ENCODE measurements around the gene SH3RF2.
A peak's percentile ranks its signal among the peaks of the same experiment; 100 is the strongest.

The SH3RF2 gene

DNA sequence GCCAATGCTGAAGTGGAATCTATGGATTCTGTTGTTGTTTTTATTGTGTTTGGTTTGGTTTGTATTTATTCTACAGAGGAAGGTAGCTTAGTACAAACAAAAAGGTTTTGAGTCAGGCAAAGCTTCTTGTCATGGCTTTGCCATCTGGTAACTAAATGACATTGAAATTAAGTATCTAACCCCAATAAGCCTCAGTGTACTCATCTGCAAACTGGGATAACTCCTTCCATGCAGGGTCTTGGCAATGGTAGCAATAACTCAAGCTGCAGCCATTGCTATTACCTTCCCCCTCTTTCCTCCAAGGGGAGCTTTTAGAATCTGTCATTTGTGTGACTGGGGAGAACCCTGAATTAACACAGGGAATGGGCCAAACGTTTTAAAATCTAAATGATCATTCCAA is 89.3 kb downstream of the SH3RF2 start:
- Histone ChIP-seq H3K4me3 (ENCODE audit: low read depth, low read length) (no peak overlapping the region), H3K9me3 (ENCODE audit: control insufficient read depth, insufficient read depth, low read depth, low read length) (no peaks in the 10 kb centered on the region), H3K36me3 (ENCODE audit: control insufficient read depth in 2 of 2, insufficient read depth in 1 of 2, low read length in 2 of 2) (no peaks in the 10 kb centered on the region), H3K4me1 (ENCODE audit: control insufficient read depth, insufficient read depth, low read length) (no peaks in the 10 kb centered on the region), H3K27ac (ENCODE audit: extremely low read depth, low read depth, low read length) (no peak overlapping the region)
- ChIA-PET POLR2A (no interaction called here), CTCF (no interaction called here)
- TF ChIP-seq FEZF1 (tag by site-specific recombination; IDR thresholded peaks at IDR 0.05), result no peak
- TF ChIP-seq OSR2 (tag by site-specific recombination; IDR thresholded peaks at IDR 0.05), result no peak
- no peak for TF ChIP-seq ZNF837 (tag by site-specific recombination; IDR thresholded peaks at IDR 0.05)
- TF ChIP-seq ZNF157 (tag by site-specific recombination; IDR thresholded peaks at IDR 0.05), result peak; percentile 65
- no peak for TF ChIP-seq EGR2 (tag by site-specific recombination; IDR thresholded peaks at IDR 0.05; ENCODE audit: low read depth)

DNA sequence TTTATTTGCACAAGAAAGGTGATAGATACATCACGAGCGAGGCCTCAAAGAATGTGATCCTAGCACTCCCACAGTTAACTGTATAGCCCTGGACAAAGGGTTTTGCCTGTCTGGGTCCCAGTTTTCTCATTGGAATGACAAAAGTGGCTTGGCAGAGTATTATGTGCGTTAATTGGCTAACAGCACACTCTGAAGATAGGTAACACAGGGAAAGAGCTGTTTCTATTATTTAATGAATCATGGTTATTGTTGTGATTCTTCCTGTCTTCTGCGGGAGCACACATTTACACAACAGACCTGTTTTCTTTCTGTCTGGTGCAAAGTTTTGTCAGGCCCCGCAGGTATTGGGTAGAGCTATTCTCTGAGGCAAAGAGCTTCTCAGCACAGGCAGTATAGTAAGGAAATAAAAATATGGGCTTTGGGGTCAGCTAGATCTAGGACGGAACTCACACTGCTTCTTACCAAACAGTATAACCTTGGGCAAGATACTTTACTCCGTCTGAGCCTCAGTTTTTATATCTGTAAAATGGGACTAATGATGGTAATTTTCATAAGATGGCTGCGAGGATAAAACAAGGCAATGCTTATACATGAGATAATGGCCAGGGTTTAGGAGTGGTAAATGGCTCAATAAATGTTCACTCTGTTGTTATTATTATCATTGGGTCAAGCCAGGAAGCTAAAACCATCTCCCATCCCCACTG is 90.1 kb downstream of the SH3RF2 start:
- Histone ChIP-seq H3K4me1 (ENCODE audit: control insufficient read depth, insufficient read depth, low read length) (no peaks in the 10 kb centered on the region), H3K27ac (ENCODE audit: extremely low read depth, low read depth, low read length) (no peak overlapping the region), H3K4me3 (ENCODE audit: low read depth, low read length) (no peak overlapping the region), H3K9me3 (ENCODE audit: control insufficient read depth, insufficient read depth, low read depth, low read length) (no peaks in the 10 kb centered on the region), H3K36me3 (ENCODE audit: control insufficient read depth in 2 of 2, insufficient read depth in 1 of 2, low read length in 2 of 2) (no peaks in the 10 kb centered on the region)
- CTCF ChIA-PET, result interaction anchor here (1.6 kb wide), 1 partner anchor 14 kb away, joined by 5 read pairs; no protein-coding TSS in a partner anchor
- POLR2A ChIA-PET, result no interaction called here
- TF ChIP-seq, protein P1, sequence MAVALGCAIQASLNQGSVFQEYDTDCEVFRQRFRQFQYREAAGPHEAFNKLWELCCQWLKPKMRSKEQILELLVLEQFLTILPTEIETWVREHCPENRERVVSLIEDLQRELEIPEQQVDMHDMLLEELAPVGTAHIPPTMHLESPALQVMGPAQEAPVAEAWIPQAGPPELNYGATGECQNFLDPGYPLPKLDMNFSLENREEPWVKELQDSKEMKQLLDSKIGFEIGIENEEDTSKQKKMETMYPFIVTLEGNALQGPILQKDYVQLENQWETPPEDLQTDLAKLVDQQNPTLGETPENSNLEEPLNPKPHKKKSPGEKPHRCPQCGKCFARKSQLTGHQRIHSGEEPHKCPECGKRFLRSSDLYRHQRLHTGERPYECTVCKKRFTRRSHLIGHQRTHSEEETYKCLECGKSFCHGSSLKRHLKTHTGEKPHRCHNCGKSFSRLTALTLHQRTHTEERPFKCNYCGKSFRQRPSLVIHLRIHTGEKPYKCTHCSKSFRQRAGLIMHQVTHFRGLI (tag by site-specific recombination; IDR thresholded peaks at IDR 0.05), result no peak
- TF ChIP-seq, protein P2, sequence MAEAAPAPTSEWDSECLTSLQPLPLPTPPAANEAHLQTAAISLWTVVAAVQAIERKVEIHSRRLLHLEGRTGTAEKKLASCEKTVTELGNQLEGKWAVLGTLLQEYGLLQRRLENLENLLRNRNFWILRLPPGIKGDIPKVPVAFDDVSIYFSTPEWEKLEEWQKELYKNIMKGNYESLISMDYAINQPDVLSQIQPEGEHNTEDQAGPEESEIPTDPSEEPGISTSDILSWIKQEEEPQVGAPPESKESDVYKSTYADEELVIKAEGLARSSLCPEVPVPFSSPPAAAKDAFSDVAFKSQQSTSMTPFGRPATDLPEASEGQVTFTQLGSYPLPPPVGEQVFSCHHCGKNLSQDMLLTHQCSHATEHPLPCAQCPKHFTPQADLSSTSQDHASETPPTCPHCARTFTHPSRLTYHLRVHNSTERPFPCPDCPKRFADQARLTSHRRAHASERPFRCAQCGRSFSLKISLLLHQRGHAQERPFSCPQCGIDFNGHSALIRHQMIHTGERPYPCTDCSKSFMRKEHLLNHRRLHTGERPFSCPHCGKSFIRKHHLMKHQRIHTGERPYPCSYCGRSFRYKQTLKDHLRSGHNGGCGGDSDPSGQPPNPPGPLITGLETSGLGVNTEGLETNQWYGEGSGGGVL (tag by site-specific recombination; IDR thresholded peaks at IDR 0.05), result no peak
- TF ChIP-seq ZBTB20 (tag by site-specific recombination; IDR thresholded peaks at IDR 0.05), result no peak
- no peak for TF ChIP-seq ZNF664 (tag by site-specific recombination; IDR thresholded peaks at IDR 0.05)
- TF ChIP-seq ZNF510 (tag by site-specific recombination; IDR thresholded peaks at IDR 0.05; ENCODE audit: insufficient replicate concordance), result no peak
- TF ChIP-seq, protein P3, sequence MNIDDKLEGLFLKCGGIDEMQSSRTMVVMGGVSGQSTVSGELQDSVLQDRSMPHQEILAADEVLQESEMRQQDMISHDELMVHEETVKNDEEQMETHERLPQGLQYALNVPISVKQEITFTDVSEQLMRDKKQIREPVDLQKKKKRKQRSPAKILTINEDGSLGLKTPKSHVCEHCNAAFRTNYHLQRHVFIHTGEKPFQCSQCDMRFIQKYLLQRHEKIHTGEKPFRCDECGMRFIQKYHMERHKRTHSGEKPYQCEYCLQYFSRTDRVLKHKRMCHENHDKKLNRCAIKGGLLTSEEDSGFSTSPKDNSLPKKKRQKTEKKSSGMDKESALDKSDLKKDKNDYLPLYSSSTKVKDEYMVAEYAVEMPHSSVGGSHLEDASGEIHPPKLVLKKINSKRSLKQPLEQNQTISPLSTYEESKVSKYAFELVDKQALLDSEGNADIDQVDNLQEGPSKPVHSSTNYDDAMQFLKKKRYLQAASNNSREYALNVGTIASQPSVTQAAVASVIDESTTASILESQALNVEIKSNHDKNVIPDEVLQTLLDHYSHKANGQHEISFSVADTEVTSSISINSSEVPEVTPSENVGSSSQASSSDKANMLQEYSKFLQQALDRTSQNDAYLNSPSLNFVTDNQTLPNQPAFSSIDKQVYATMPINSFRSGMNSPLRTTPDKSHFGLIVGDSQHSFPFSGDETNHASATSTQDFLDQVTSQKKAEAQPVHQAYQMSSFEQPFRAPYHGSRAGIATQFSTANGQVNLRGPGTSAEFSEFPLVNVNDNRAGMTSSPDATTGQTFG (tag by site-specific recombination; IDR thresholded peaks at IDR 0.05; ENCODE audit: borderline replicate concordance), result no peak
- TF ChIP-seq ZNF677 (tag by site-specific recombination; IDR thresholded peaks at IDR 0.05), result no peak
- TF ChIP-seq, protein P4, sequence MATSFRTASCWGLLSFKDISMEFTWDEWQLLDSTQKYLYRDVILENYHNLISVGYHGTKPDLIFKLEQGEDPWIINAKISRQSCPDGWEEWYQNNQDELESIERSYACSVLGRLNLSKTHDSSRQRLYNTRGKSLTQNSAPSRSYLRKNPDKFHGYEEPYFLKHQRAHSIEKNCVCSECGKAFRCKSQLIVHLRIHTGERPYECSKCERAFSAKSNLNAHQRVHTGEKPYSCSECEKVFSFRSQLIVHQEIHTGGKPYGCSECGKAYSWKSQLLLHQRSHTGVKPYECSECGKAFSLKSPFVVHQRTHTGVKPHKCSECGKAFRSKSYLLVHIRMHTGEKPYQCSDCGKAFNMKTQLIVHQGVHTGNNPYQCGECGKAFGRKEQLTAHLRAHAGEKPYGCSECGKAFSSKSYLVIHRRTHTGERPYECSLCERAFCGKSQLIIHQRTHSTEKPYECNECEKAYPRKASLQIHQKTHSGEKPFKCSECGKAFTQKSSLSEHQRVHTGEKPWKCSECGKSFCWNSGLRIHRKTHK (tag by site-specific recombination; IDR thresholded peaks at IDR 0.05), result no peak
- no peak for TF ChIP-seq ZNF549 (tag by site-specific recombination; IDR thresholded peaks at IDR 0.05)
- TF ChIP-seq, protein P5, sequence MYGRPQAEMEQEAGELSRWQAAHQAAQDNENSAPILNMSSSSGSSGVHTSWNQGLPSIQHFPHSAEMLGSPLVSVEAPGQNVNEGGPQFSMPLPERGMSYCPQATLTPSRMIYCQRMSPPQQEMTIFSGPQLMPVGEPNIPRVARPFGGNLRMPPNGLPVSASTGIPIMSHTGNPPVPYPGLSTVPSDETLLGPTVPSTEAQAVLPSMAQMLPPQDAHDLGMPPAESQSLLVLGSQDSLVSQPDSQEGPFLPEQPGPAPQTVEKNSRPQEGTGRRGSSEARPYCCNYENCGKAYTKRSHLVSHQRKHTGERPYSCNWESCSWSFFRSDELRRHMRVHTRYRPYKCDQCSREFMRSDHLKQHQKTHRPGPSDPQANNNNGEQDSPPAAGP (tag by site-specific recombination; IDR thresholded peaks at IDR 0.05), result no peak
- TF ChIP-seq ZNF571 (tag by site-specific recombination; IDR thresholded peaks at IDR 0.05), result no peak
- TF ChIP-seq ZNF514 (tag by site-specific recombination; IDR thresholded peaks at IDR 0.05), result no peak
- TF ChIP-seq IKZF3 (tag by site-specific recombination; IDR thresholded peaks at IDR 0.05), result no peak
- TF ChIP-seq, protein P6, sequence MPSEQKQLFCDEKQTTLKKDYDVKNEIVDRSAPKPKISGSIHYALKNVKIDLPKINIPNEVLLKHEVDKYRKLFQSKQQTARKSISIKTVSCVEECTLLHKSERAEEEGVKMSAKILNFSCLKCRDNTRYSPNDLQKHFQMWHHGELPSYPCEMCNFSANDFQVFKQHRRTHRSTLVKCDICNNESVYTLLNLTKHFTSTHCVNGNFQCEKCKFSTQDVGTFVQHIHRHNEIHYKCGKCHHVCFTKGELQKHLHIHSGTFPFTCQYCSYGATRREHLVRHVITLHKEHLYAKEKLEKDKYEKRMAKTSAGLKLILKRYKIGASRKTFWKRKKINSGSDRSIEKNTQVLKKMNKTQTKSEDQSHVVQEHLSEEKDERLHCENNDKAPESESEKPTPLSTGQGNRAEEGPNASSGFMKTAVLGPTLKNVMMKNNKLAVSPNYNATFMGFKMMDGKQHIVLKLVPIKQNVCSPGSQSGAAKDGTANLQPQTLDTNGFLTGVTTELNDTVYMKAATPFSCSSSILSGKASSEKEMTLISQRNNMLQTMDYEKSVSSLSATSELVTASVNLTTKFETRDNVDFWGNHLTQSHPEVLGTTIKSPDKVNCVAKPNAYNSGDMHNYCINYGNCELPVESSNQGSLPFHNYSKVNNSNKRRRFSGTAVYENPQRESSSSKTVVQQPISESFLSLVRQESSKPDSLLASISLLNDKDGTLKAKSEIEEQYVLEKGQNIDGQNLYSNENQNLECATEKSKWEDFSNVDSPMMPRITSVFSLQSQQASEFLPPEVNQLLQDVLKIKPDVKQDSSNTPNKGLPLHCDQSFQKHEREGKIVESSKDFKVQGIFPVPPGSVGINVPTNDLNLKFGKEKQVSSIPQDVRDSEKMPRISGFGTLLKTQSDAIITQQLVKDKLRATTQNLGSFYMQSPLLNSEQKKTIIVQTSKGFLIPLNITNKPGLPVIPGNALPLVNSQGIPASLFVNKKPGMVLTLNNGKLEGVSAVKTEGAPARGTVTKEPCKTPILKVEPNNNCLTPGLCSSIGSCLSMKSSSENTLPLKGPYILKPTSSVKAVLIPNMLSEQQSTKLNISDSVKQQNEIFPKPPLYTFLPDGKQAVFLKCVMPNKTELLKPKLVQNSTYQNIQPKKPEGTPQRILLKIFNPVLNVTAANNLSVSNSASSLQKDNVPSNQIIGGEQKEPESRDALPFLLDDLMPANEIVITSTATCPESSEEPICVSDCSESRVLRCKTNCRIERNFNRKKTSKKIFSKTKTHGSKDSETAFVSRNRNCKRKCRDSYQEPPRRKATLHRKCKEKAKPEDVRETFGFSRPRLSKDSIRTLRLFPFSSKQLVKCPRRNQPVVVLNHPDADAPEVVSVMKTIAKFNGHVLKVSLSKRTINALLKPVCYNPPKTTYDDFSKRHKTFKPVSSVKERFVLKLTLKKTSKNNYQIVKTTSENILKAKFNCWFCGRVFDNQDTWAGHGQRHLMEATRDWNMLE (tag by site-specific recombination; conservative IDR thresholded peaks at IDR 0.05; ENCODE audit: low read depth), result no peak

Data from HEK293 (cell line).